A549 treated with ZK216348 at 1 μM for 4 hours (cell line): Measurements from ENCODE around the gene NHERF1. TPM values are rescaled to one million over a fixed set of nuclear protein-coding genes. Genes with fewer than 3 reads are reported as not detected.

Source experiments
- total RNA-seq: library from RNA; stranded (reverse); fragments of 200-300 nt; extraction: Qiagen RNA extraction; gene quantifications from 5 replicates; pipeline ENCODE4 v1.2.3, GENCODE V29; 2022; ENCODE audit warnings: low read depth

The NHERF1 gene
- 28.8 to 52.1 TPM (median 45.9 TPM) in 5 replicates for total RNA-seq

GRCh38 chr17:74748529-74749278 is at the start of gene NHERF1:
Gene NHERF1, plus strand, starts transcription at chr17:74748628. Its CDS starts 219 bp downstream, at chr17:74748847.

GRCh38 chr17:74712756-74713155 is 35.7 kb upstream of the NHERF1 start, which contains the start of gene CD300LF:
Gene CD300LF, minus strand, starts transcription at chr17:74712923. Its CDS starts 57 bp downstream, at chr17:74712866.

GRCh38 chr17:74736513-74737298 is 11.7 kb upstream of the NHERF1 start, which contains the start of gene RAB37:
Gene RAB37, plus strand, starts transcription at chr17:74737256. Its CDS starts 17 bp downstream, at chr17:74737273.

GRCh38 chr17:74776044-74776962 is 27.9 kb downstream of the NHERF1 start, which contains the start of gene NAT9:
Gene NAT9, minus strand, starts transcription at chr17:74776345. Its CDS starts 647 bp downstream, at chr17:74775698.

Other genes starting within 250 kb of the NHERF1 start
- gene CD300LB, start 217.2 kb upstream of the NHERF1 start, total RNA-seq = 0.11 TPM in 1 of 5 replicates, not detected in the others
- 0.13 to 0.38 TPM (median 0.23 TPM) in 4 of 5 replicates, not detected in the other for gene CD300C, start 202.5 kb upstream of the NHERF1 start, total RNA-seq
- 0.67 to 1.1 TPM (median 0.93 TPM) in 3 of 5 replicates, not detected in the others for gene CD300H, start 181.1 kb upstream of the NHERF1 start, total RNA-seq
- not detected in 5 replicates for gene CD300LD, start 156.3 kb upstream of the NHERF1 start, total RNA-seq
- gene CD300E, start 124.9 kb upstream of the NHERF1 start, total RNA-seq = not detected in 5 replicates
- gene CD300LF, start 35.7 kb upstream of the NHERF1 start, total RNA-seq = not detected in 5 replicates
- 1.0 to 2.1 TPM (median 1.3 TPM) in 5 replicates for gene RAB37, start 11.4 kb upstream of the NHERF1 start, total RNA-seq
- 46.7 to 59.5 TPM (median 57.8 TPM) in 5 replicates for gene NAT9, start 27.7 kb downstream of the NHERF1 start, total RNA-seq
- gene GRIN2C, start 111.3 kb downstream of the NHERF1 start, total RNA-seq = 0.21 to 0.52 TPM (median 0.27 TPM) in 5 replicates
- 33.6 to 70.0 TPM (median 67.8 TPM) in 5 replicates for gene FDXR, start 124.4 kb downstream of the NHERF1 start, total RNA-seq
- not detected in 5 replicates for gene FADS6, start 145.0 kb downstream of the NHERF1 start, total RNA-seq
- 0.08 to 0.18 TPM (median 0.12 TPM) in 4 of 5 replicates, not detected in the other for gene USH1G, start 174.6 kb downstream of the NHERF1 start, total RNA-seq
- 0.06 to 0.14 TPM in 2 of 5 replicates, not detected in the others for gene OTOP2, start 175.6 kb downstream of the NHERF1 start, total RNA-seq
- gene OTOP3, start 187.3 kb downstream of the NHERF1 start, total RNA-seq = not detected in 5 replicates
- gene HID1, start 224.1 kb downstream of the NHERF1 start, total RNA-seq = 7.1 to 12.7 TPM (median 11.0 TPM) in 5 replicates
- gene CDR2L, start 239.0 kb downstream of the NHERF1 start, total RNA-seq = 41.1 to 73.3 TPM (median 64.5 TPM) in 5 replicates